Activated CD4-positive, alpha-beta memory T cell treated with anti-CD3 and anti-CD28 coated beads, Interleukin-2, amount 10 ng/mL, durations not matched to agents 7 days and 5 days (primary cell): ENCODE results near the gene CETP. TPM values are rescaled to one million over a fixed set of nuclear protein-coding genes. Genes with fewer than 3 reads are reported as not detected.

Source experiments
- CTCF ChIA-PET: fragments of 350-600 bp; sonication (Branson Sonifier 250); formaldehyde crosslinking; loops from one replicate; lab custom pipeline; 2021; ENCODE audit warnings: antibody characterized with exemption, inconsistent platforms; lab: Charles Lee
- POLR2A ChIA-PET: fragments of 350-600 bp; sonication (Branson Sonifier 250); formaldehyde crosslinking; loops from one replicate; lab custom pipeline; 2021; ENCODE audit warnings: antibody characterized with exemption; lab: Charles Lee
- DNase-seq: peaks from one replicate; pipeline ENCODE4 v3.0.0-alpha.2; 2020
- H3K27ac Mint-ChIP-seq: one replicate; pipeline ENCODE4 v1.8.0; 2021; ENCODE audit warnings: mild to moderate bottlenecking, mixed read lengths
- H3K27me3 Mint-ChIP-seq: one replicate; pipeline ENCODE4 v1.8.0; 2021; ENCODE audit warnings: mixed read lengths
- H3K36me3 Mint-ChIP-seq: one replicate; pipeline ENCODE4 v1.8.0; 2021; ENCODE audit warnings: low read depth, mixed read lengths
- H3K4me1 Mint-ChIP-seq: one replicate; pipeline ENCODE4 v1.8.0; 2021; ENCODE audit warnings: mixed read lengths
- H3K4me3 Mint-ChIP-seq: one replicate; pipeline ENCODE4 v1.8.0; 2021; ENCODE audit warnings: mild to moderate bottlenecking, mixed read lengths
- H3K9me3 Mint-ChIP-seq: one replicate; pipeline ENCODE4 v1.8.0; 2021; ENCODE audit warnings: mixed read lengths
- total RNA-seq, 2 experiments: library from RNA; stranded (reverse); gene quantifications; one replicate each; pipeline ENCODE4 v1.2.3, GENCODE V29; 2021

Gene CETP
- total RNA-seq, 2 experiments from 2014 or later = not detected

- ChIA-PET POLR2A (interaction anchor here (0.8 to 2.4 kb wide), 5 partner anchors 8 to 32 kb away, joined by 3 to 7 read pairs (median 5); no protein-coding TSS in a partner anchor), CTCF (interaction anchor here (0.5 to 1.0 kb wide), 3 partner anchors 66 to 369 kb away, joined by 3 to 4 read pairs (median 4); no protein-coding TSS in a partner anchor)
- H3K9me3 Mint-ChIP-seq = no peaks in the 10 kb centered on the region
- no peak for DNase-seq
- no peak overlapping the region for H3K4me3 Mint-ChIP-seq
- no peaks in the 10 kb centered on the region for H3K27me3 Mint-ChIP-seq
- H3K36me3 Mint-ChIP-seq = peaks cover 83% of the 10 kb centered on the region
- H3K27ac Mint-ChIP-seq = no peak overlapping the region
- H3K4me1 Mint-ChIP-seq = peaks cover 29% of the 10 kb centered on the region
Measured at GRCh38 chr16:57031156-57031555, 69.4 kb downstream of the CETP start.

GRCh38 chr16:57032346-57032745 is 70.6 kb downstream of the CETP start:
- H3K36me3 Mint-ChIP-seq = peaks cover 81% of the 10 kb centered on the region

GRCh38 chr16:57032931-57033330 is 71.2 kb downstream of the CETP start:
- POLR2A ChIA-PET = interaction anchor here (2.0 to 2.4 kb wide), 2 partner anchors 8 to 34 kb away, joined by 5 to 10 read pairs; no protein-coding TSS in a partner anchor
- Mint-ChIP-seq H3K4me1 (peaks cover 39% of the 10 kb centered on the region), H3K4me3 (no peak overlapping the region), H3K9me3 (no peaks in the 10 kb centered on the region), H3K27me3 (no peaks in the 10 kb centered on the region), H3K27ac (peak overlapping the region; percentile 40), H3K36me3 (peaks cover 81% of the 10 kb centered on the region)
- DNase-seq = no peak
- CTCF ChIA-PET = interaction anchor here (0.7 kb wide), 1 partner anchor 64 kb away, joined by 3 read pairs; no protein-coding TSS in a partner anchor

More at GRCh38 chr16:57032346-57032745, 70.6 kb downstream of the CETP start:
- CTCF ChIA-PET = no interaction called here
- Mint-ChIP-seq H3K27me3 (no peaks in the 10 kb centered on the region), H3K4me3 (no peak overlapping the region), H3K27ac (no peak overlapping the region), H3K9me3 (no peaks in the 10 kb centered on the region), H3K4me1 (peaks cover 38% of the 10 kb centered on the region)
- no peak for DNase-seq
- POLR2A ChIA-PET = interaction anchor here (0.9 to 2.4 kb wide), 3 partner anchors 9 to 33 kb away, joined by 3 to 10 read pairs (median 5); no protein-coding TSS in a partner anchor

Other genes with a start within 250 kb of the CETP start
- gene NUP93, start 231.8 kb upstream of the CETP start, total RNA-seq = 10 to 100 TPM; 66.4 to 70.1 TPM
- not detected for gene SLC12A3, start 96.7 kb upstream of the CETP start, total RNA-seq
- 100 to 1,000 TPM; 166 to 171 TPM for gene HERPUD1, start 29.8 kb upstream of the CETP start, total RNA-seq
- gene NLRC5, start 27.6 kb downstream of the CETP start, total RNA-seq = 100 to 1,000 TPM; 259 to 263 TPM
- gene CPNE2, start 130.6 kb downstream of the CETP start, total RNA-seq = 1 to 10 TPM; 4.6 to 4.8 TPM
- 100 to 1,000 TPM; 112 to 115 TPM for gene PSME3IP1, start 224.1 kb downstream of the CETP start, total RNA-seq
- 10 to 100 TPM; 34.1 to 39.3 TPM for gene RSPRY1, start 224.4 kb downstream of the CETP start, total RNA-seq